ENCODE results near the gene WNT7B. TPM values are rescaled to one million over a fixed set of nuclear protein-coding genes. Genes with fewer than 3 reads are reported as not detected.

WNT7B gene
- total RNA-seq, 1 experiment from 2014 or later, result 0.33 TPM

DNA sequence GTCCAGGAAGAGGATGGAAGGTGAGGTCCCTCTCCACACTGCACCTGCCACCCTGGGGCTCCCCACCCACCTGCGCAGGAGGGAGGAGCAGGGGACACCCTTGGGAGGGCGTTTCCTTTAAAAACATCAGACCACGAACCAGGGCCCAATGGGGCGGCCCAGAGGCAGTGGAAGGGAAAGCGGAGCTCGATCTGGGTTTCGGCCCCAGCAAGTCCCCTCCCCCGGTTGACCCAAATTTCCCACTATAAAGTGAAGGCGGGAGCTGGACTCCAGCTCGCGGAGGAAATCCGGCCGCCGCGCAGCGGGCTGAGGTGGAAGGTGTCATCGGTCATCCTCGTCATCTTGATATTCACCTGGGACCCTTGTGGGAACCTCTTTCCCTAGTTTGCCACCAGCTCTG lies 99.3 kb downstream of the WNT7B start (continued):
- TF ChIP-seq, protein P1, sequence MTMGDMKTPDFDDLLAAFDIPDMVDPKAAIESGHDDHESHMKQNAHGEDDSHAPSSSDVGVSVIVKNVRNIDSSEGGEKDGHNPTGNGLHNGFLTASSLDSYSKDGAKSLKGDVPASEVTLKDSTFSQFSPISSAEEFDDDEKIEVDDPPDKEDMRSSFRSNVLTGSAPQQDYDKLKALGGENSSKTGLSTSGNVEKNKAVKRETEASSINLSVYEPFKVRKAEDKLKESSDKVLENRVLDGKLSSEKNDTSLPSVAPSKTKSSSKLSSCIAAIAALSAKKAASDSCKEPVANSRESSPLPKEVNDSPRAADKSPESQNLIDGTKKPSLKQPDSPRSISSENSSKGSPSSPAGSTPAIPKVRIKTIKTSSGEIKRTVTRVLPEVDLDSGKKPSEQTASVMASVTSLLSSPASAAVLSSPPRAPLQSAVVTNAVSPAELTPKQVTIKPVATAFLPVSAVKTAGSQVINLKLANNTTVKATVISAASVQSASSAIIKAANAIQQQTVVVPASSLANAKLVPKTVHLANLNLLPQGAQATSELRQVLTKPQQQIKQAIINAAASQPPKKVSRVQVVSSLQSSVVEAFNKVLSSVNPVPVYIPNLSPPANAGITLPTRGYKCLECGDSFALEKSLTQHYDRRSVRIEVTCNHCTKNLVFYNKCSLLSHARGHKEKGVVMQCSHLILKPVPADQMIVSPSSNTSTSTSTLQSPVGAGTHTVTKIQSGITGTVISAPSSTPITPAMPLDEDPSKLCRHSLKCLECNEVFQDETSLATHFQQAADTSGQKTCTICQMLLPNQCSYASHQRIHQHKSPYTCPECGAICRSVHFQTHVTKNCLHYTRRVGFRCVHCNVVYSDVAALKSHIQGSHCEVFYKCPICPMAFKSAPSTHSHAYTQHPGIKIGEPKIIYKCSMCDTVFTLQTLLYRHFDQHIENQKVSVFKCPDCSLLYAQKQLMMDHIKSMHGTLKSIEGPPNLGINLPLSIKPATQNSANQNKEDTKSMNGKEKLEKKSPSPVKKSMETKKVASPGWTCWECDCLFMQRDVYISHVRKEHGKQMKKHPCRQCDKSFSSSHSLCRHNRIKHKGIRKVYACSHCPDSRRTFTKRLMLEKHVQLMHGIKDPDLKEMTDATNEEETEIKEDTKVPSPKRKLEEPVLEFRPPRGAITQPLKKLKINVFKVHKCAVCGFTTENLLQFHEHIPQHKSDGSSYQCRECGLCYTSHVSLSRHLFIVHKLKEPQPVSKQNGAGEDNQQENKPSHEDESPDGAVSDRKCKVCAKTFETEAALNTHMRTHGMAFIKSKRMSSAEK (CRISPR knock-in tag; IDR thresholded peaks at IDR 0.05; ENCODE audit: borderline replicate concordance), result no peak
- no peak for TF ChIP-seq SMAD4 (CRISPR knock-in tag; IDR thresholded peaks at IDR 0.05)
- TF ChIP-seq HMGA2 (CRISPR knock-in tag; IDR thresholded peaks at IDR 0.05), result no peak

DNA sequence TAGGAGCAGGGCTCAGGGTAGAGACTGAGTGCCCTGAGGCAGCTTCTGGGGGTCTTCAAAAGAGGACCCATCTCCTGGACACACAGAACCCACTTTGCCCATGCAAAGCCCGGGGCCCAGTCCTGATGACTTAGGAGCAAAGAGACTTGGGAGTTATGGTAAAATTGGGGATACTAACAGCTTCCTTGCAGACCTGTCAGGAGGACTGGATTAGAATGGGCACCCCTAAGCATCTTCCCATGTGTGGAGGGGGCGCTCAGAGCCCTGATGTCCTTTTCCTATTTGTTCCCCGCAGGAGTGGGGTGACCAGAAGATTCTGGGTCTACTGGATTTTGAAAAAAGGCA lies 100.0 kb downstream of the WNT7B start:
- CTCF ChIA-PET, result interaction anchor here (1.0 to 3.7 kb wide), 5 partner anchors 13 to 299 kb away, joined by 3 to 35 read pairs (median 5); no protein-coding TSS in a partner anchor
- H3K36me3 Mint-ChIP-seq, result no peaks in the 10 kb centered on the region
- no peak for ATAC-seq

DNA sequence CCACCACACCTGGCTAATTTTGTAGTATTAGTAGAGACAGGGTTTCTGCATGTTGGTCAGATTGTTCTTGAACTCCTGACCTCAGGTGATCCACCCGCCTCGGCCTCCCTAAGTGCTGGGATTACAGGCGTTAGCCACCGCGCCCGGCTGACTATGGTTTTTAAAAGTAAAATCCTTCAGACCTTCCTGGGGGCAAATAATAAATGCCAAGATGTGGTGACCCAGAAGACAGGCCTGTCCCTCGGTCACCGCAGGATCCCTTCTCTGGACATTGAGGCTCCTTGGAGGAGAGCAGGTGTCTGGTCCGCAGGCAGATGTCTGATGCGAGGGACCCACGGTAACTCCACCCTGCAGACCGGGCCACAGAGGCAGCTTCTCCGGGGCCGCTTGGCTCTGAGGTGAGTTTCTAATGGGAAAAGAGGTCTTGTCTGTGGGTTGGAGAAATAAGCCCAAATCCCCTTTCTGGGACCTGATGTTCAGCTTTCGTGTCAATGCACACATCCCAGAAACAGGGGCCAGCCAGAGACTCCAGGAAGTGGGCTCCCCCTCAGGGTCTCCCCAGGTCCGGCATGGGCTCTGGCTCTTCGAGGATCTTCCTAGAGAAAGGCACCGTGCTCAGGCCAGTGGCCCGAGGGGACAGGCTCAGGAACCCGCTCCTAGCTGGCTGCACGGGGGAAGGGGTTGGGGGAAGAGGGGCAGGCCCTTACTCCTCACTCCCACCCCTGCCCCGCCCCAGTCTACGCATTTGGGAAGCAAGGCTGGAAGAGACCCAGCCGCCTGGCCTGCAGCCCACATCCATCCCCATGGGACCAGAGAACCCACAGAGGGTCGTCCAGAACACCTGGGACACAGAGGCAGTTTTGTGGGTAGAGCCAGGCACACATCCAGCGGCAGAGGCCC lies 100.6 kb downstream of the WNT7B start:
- peaks cover 42% of the 10 kb centered on the region for H3K27me3 Mint-ChIP-seq (ENCODE audit: low read depth)
- CTCF ChIA-PET, result interaction anchor here (3.7 kb wide), 1 partner anchor 13 kb away, joined by 35 read pairs; no protein-coding TSS in a partner anchor

More for the DNA sequence above, 100.0 kb downstream of the WNT7B start:
- Mint-ChIP-seq H3K27me3 (ENCODE audit: low read depth) (peaks cover 48% of the 10 kb centered on the region), H3K4me1 (peaks cover 24% of the 10 kb centered on the region), H3K4me3 (no peak overlapping the region), H3K9me3 (peaks cover 11% of the 10 kb centered on the region), H3K27ac (no peak overlapping the region)
- TF ChIP-seq MYBL2 (CRISPR knock-in tag; IDR thresholded peaks at IDR 0.05), result no peak
- TF ChIP-seq ZNF263 (CRISPR knock-in tag; IDR thresholded peaks at IDR 0.05; ENCODE audit: low read depth), result no peak
- TF ChIP-seq, protein P2, sequence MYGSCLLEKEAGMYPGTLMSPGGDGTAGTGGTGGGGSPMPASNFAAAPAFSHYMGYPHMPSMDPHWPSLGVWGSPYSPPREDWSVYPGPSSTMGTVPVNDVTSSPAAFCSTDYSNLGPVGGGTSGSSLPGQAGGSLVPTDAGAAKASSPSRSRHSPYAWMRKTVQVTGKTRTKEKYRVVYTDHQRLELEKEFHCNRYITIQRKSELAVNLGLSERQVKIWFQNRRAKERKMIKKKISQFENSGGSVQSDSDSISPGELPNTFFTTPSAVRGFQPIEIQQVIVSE (CRISPR knock-in tag; IDR thresholded peaks at IDR 0.05; ENCODE audit: borderline replicate concordance), result no peak
- TF ChIP-seq ETV6 (CRISPR knock-in tag; IDR thresholded peaks at IDR 0.05), result no peak
- TF ChIP-seq, protein P3, sequence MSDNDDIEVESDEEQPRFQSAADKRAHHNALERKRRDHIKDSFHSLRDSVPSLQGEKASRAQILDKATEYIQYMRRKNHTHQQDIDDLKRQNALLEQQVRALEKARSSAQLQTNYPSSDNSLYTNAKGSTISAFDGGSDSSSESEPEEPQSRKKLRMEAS (CRISPR knock-in tag; IDR thresholded peaks at IDR 0.05), result no peak
- TF ChIP-seq, protein P4, sequence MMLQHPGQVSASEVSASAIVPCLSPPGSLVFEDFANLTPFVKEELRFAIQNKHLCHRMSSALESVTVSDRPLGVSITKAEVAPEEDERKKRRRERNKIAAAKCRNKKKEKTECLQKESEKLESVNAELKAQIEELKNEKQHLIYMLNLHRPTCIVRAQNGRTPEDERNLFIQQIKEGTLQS (CRISPR knock-in tag; conservative IDR thresholded peaks at IDR 0.05), result no peak
- no peak for TF ChIP-seq NR3C1 (CRISPR knock-in tag; conservative IDR thresholded peaks at IDR 0.05; ENCODE audit: low read depth)
- TF ChIP-seq, protein P5, sequence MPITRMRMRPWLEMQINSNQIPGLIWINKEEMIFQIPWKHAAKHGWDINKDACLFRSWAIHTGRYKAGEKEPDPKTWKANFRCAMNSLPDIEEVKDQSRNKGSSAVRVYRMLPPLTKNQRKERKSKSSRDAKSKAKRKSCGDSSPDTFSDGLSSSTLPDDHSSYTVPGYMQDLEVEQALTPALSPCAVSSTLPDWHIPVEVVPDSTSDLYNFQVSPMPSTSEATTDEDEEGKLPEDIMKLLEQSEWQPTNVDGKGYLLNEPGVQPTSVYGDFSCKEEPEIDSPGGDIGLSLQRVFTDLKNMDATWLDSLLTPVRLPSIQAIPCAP (CRISPR knock-in tag; IDR thresholded peaks at IDR 0.05), result no peak
- TF ChIP-seq SP1 (CRISPR knock-in tag; conservative IDR thresholded peaks at IDR 0.05), result no peak
- no peak for TF ChIP-seq GABPB1 (CRISPR knock-in tag; IDR thresholded peaks at IDR 0.05)
- POLR2A ChIA-PET, result interaction anchor here (1.3 kb wide), 1 partner anchor 89 kb away, joined by 3 read pairs; no protein-coding TSS in a partner anchor
- no peak for DNase-seq (ENCODE audit: low spot score)

More for the DNA sequence above, 100.6 kb downstream of the WNT7B start:
- ATAC-seq, result no peak
- no peak for TF ChIP-seq HMGA2 (CRISPR knock-in tag; IDR thresholded peaks at IDR 0.05)
- TF ChIP-seq, protein P4 (CRISPR knock-in tag; conservative IDR thresholded peaks at IDR 0.05), result no peak
- TF ChIP-seq, protein P6, sequence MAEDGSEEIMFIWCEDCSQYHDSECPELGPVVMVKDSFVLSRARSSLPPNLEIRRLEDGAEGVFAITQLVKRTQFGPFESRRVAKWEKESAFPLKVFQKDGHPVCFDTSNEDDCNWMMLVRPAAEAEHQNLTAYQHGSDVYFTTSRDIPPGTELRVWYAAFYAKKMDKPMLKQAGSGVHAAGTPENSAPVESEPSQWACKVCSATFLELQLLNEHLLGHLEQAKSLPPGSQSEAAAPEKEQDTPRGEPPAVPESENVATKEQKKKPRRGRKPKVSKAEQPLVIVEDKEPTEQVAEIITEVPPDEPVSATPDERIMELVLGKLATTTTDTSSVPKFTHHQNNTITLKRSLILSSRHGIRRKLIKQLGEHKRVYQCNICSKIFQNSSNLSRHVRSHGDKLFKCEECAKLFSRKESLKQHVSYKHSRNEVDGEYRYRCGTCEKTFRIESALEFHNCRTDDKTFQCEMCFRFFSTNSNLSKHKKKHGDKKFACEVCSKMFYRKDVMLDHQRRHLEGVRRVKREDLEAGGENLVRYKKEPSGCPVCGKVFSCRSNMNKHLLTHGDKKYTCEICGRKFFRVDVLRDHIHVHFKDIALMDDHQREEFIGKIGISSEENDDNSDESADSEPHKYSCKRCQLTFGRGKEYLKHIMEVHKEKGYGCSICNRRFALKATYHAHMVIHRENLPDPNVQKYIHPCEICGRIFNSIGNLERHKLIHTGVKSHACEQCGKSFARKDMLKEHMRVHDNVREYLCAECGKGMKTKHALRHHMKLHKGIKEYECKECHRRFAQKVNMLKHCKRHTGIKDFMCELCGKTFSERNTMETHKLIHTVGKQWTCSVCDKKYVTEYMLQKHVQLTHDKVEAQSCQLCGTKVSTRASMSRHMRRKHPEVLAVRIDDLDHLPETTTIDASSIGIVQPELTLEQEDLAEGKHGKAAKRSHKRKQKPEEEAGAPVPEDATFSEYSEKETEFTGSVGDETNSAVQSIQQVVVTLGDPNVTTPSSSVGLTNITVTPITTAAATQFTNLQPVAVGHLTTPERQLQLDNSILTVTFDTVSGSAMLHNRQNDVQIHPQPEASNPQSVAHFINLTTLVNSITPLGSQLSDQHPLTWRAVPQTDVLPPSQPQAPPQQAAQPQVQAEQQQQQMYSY (CRISPR knock-in tag; IDR thresholded peaks at IDR 0.05), result no peak
- H3K4me1 Mint-ChIP-seq, result peaks cover 24% of the 10 kb centered on the region
- no peak overlapping the region for H3K4me3 Mint-ChIP-seq
- DNase-seq (ENCODE audit: low spot score), result no peak
- POLR2A ChIA-PET, result no interaction called here
- no peak overlapping the region for H3K27ac Mint-ChIP-seq
- H3K36me3 Mint-ChIP-seq, result no peaks in the 10 kb centered on the region
- H3K9me3 Mint-ChIP-seq, result peaks cover 11% of the 10 kb centered on the region
